Measurements from ENCODE around the gene EPB41L2. TPM values are rescaled to one million over a fixed set of nuclear protein-coding genes. Genes with fewer than 3 reads are reported as not detected.
"Not testable (repeated sequence)": the region's sequence is repeated elsewhere in the genome, so short reads cannot be mapped to it uniquely, and the experiment has no call there.

EPB41L2 gene
- total RNA-seq, 4 donors from 2014 or later, result 58.8 to 105 (median 81.3) TPM

- no peak overlapping the region for H3K4me3 ChIP-seq (replicated peaks in 1 of 3)
- TF ChIP-seq, protein P1, sequence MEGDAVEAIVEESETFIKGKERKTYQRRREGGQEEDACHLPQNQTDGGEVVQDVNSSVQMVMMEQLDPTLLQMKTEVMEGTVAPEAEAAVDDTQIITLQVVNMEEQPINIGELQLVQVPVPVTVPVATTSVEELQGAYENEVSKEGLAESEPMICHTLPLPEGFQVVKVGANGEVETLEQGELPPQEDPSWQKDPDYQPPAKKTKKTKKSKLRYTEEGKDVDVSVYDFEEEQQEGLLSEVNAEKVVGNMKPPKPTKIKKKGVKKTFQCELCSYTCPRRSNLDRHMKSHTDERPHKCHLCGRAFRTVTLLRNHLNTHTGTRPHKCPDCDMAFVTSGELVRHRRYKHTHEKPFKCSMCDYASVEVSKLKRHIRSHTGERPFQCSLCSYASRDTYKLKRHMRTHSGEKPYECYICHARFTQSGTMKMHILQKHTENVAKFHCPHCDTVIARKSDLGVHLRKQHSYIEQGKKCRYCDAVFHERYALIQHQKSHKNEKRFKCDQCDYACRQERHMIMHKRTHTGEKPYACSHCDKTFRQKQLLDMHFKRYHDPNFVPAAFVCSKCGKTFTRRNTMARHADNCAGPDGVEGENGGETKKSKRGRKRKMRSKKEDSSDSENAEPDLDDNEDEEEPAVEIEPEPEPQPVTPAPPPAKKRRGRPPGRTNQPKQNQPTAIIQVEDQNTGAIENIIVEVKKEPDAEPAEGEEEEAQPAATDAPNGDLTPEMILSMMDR (IDR thresholded peaks at IDR 0.05), result no peak
- TF ChIP-seq POLR2A (IDR thresholded peaks at IDR 0.05), result no peak
- intact Hi-C loops (cut with DNase I), result no loop called here
- H3K27me3 ChIP-seq, result no peaks in the 10 kb centered on the region
- no peaks in the 10 kb centered on the region for H3K9me3 ChIP-seq
- H3K4me1 ChIP-seq, result no peaks in the 10 kb centered on the region
- no peak overlapping the region for H3K27ac ChIP-seq
- no peak for DNase-seq
- WGBS, 2 donors, result 88 to 91% methylated on average over 2 of the region's 2 CpGs
- no peaks in the 10 kb centered on the region for H3K36me3 ChIP-seq
These were observed 135.7 kb downstream of the EPB41L2 start for GRCh38 chr6:130927305-130927704.

DNA sequence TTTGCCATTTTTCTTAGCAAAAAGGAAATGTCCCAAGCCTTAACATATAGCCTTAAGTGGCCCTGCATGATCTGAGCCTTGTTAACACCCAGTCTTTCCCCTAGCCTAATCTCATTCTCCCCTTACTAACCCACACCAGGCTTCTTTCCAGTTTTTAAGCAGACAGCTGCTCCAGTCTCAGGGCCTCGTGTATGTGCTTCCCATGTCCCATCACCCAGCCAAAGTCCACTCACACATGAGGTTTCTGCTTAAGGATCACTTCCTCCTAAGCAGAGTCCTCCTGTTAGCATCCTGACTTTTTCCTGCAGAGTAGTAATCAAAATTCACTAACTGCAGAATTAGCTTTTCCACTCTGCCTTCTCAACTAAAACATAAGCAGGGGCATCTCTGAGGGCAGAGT is 139.7 kb downstream of the EPB41L2 start:
- intact Hi-C loops (cut with DNase I), result no loop called here
- Histone ChIP-seq H3K4me3 (replicated peaks in 1 of 3) (no peak overlapping the region), H3K9me3 (no peaks in the 10 kb centered on the region), H3K36me3 (no peaks in the 10 kb centered on the region), H3K27me3 (no peaks in the 10 kb centered on the region), H3K4me1 (no peaks in the 10 kb centered on the region), H3K27ac (no peak overlapping the region)
- WGBS, 2 donors, result 68 to 85% methylated on average over 1 of the region's 1 CpG
- TF ChIP-seq POLR2A (IDR thresholded peaks at IDR 0.05), result no peak
- TF ChIP-seq, protein P1 (IDR thresholded peaks at IDR 0.05), result no peak
- DNase-seq, result no peak

DNA sequence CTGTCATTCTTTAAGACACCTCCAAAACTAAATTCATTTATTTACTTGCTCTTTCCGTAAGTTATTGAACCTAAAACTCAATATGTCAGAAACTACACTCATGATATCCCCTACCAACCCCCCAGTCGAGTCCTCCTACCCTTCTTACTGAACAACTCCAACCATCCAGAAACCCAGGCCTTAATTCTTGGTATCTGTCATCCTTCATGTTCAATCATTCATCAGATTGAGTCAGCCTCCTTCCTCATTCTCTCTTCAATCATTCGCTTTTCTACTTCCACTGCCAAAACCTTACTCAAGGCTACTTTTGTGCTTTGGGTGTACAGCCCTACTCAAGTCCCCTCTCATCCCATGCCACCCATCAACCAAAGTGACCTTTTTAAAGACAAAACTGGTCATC is 140.1 kb downstream of the EPB41L2 start:
- 89 to 96% methylated on average over 3 of the region's 3 CpGs for WGBS, 2 donors
- intact Hi-C loops (cut with DNase I), result no loop called here

GRCh38 chr6:130920969-130921368 is 142.1 kb downstream of the EPB41L2 start:
- intact Hi-C loops (cut with DNase I), result no loop called here
- no peaks in the 10 kb centered on the region for H3K4me1 ChIP-seq
- no peak overlapping the region for H3K27ac ChIP-seq
- H3K27me3 ChIP-seq, result no peaks in the 10 kb centered on the region
- DNase-seq, result no peak
- 83 to 93% methylated on average over 4 of the region's 4 CpGs for WGBS, 2 donors
- H3K9me3 ChIP-seq, result no peaks in the 10 kb centered on the region
- H3K36me3 ChIP-seq, result no peaks in the 10 kb centered on the region
- no peak overlapping the region for H3K4me3 ChIP-seq (replicated peaks in 1 of 3)
- TF ChIP-seq POLR2A (IDR thresholded peaks at IDR 0.05), result no peak
- TF ChIP-seq, protein P1 (IDR thresholded peaks at IDR 0.05), result no peak

More for the DNA sequence above, 140.1 kb downstream of the EPB41L2 start:
- H3K36me3 ChIP-seq, result no peaks in the 10 kb centered on the region
- no peak overlapping the region for H3K4me3 ChIP-seq (replicated peaks in 1 of 3)
- no peak for TF ChIP-seq POLR2A (IDR thresholded peaks at IDR 0.05)
- TF ChIP-seq, protein P1 (IDR thresholded peaks at IDR 0.05), result no peak
- no peak for DNase-seq
- no peaks in the 10 kb centered on the region for H3K27me3 ChIP-seq
- H3K27ac ChIP-seq, result no peak overlapping the region
- H3K9me3 ChIP-seq, result no peaks in the 10 kb centered on the region
- no peaks in the 10 kb centered on the region for H3K4me1 ChIP-seq

DNA sequence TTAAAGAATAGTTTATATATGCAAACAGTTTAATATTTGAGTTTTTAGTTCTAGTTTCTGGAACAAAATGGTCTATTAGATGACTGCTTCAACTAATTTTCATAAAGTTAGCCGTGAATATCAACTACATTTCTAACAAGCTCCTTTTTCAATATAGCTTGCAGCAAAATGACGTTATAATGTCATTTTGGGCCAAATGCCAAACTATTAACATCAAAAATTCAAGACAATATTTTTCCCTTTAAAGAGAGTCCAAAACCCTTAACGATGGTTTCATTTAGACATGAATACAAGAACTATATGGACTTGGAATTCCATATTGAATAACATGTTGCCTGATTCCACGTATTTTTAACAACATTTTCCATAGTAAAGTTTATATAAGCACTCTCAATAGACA is 144.9 kb downstream of the EPB41L2 start:
- H3K36me3 ChIP-seq, result no peaks in the 10 kb centered on the region
- H3K27me3 ChIP-seq, result no peaks in the 10 kb centered on the region
- intact Hi-C loops (cut with DNase I), result no loop called here
- 75 to 81% methylated on average over 4 of the region's 4 CpGs for WGBS, 2 donors
- no peak for TF ChIP-seq POLR2A (IDR thresholded peaks at IDR 0.05)
- TF ChIP-seq, protein P1 (IDR thresholded peaks at IDR 0.05), result no peak
- no peak for DNase-seq
- no peaks in the 10 kb centered on the region for H3K9me3 ChIP-seq
- H3K27ac ChIP-seq, result no peak overlapping the region
- H3K4me3 ChIP-seq (replicated peaks in 1 of 3), result no peak overlapping the region
- no peaks in the 10 kb centered on the region for H3K4me1 ChIP-seq

DNA sequence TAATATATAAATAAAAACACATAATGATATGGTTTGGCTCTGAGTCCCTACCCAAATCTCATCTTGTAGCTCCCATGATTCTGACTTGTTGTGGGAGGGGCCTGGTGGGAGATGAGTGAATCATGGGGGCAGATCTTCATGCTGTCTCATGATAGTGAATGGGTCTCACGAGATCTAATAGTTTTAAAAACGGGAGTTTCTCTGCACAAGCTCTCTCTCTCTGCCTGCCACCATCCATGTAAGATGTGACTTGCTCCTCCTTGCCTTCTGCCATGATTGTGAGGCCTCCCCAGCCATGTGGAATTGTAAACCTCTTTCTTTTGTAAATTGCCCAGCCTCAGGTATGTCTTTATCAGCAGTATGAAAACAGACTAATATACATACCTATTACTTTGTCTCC is 147.4 kb downstream of the EPB41L2 start:
- 88 to 93% methylated on average over 2 of the region's 2 CpGs for WGBS, 2 donors
- not testable (repeated sequence) for H3K36me3 ChIP-seq

More for the DNA sequence above, 147.4 kb downstream of the EPB41L2 start:
- H3K9me3 ChIP-seq; H3K4me1 ChIP-seq; H3K4me3 ChIP-seq (replicated peaks in 1 of 3); H3K27me3 ChIP-seq; DNase-seq; intact Hi-C loops (cut with DNase I); H3K27ac ChIP-seq: not testable (repeated sequence)
